22Rv1 (cell line): ENCODE measurements around the gene MAP2K6.
A peak's percentile ranks its signal among the peaks of the same experiment; 100 is the strongest.

Source experiments
- H3K27ac ChIP-seq: fragments of 450-650 bp; 2 replicates; pipeline ENCODE4 v1.5.1; 2017
- ZFX ChIP-seq: fragments of 450-650 bp; IDR thresholded peaks from 2 replicates; pipeline ENCODE4 v1.6.1; 2017; ENCODE audit warnings: antibody characterized with exemption, borderline replicate concordance
- TF ChIP-seq, protein P1 (sequence below): fragments of 450-650 bp; IDR thresholded peaks from 2 replicates; pipeline ENCODE4 v1.5.1; 2017; ENCODE audit warnings: mild to moderate bottlenecking

The MAP2K6 gene

DNA sequence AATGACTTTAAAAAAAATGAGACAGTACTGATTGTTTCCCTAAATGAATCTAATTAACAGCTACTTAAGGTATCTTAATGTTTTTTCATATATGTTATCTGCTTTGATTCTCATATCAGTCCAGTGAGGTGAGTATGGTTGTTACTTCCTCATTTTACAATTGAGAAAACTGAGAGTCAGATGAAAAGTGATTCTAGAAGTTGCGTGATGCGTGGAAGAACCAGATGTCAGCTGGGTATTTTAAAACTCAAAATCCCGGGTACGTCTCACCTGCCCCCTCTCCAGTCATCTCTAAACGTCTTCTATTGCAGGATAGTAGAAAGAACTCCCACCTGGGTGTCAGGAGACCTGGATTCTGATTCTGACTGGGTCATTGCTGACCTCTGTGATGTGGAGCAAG, 89.2 kb downstream of the MAP2K6 start:
- no peak overlapping the region for H3K27ac ChIP-seq
- TF ChIP-seq, protein P1, sequence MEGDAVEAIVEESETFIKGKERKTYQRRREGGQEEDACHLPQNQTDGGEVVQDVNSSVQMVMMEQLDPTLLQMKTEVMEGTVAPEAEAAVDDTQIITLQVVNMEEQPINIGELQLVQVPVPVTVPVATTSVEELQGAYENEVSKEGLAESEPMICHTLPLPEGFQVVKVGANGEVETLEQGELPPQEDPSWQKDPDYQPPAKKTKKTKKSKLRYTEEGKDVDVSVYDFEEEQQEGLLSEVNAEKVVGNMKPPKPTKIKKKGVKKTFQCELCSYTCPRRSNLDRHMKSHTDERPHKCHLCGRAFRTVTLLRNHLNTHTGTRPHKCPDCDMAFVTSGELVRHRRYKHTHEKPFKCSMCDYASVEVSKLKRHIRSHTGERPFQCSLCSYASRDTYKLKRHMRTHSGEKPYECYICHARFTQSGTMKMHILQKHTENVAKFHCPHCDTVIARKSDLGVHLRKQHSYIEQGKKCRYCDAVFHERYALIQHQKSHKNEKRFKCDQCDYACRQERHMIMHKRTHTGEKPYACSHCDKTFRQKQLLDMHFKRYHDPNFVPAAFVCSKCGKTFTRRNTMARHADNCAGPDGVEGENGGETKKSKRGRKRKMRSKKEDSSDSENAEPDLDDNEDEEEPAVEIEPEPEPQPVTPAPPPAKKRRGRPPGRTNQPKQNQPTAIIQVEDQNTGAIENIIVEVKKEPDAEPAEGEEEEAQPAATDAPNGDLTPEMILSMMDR: no peak
- TF ChIP-seq ZFX: no peak

DNA sequence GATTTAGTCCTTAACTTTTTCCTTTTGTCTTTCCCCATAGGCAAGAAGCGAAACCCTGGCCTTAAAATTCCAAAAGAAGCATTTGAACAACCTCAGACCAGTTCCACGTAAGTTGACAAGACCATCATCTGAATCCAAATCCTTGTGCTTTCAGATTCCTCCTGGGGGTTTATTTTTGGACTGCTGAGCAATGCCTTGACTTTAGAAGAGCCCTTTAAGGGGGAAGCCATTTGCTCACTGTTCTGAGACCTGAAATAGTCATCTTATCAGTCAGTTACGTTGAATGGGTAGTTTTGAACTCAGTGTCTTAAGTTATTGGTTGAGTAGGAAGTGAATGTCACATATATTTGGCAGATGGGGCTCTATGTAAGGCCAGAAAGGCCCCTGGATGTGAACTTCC, 91.2 kb downstream of the MAP2K6 start:
- TF ChIP-seq, protein P1: no peak
- no peak for TF ChIP-seq ZFX
- no peak overlapping the region for H3K27ac ChIP-seq

DNA sequence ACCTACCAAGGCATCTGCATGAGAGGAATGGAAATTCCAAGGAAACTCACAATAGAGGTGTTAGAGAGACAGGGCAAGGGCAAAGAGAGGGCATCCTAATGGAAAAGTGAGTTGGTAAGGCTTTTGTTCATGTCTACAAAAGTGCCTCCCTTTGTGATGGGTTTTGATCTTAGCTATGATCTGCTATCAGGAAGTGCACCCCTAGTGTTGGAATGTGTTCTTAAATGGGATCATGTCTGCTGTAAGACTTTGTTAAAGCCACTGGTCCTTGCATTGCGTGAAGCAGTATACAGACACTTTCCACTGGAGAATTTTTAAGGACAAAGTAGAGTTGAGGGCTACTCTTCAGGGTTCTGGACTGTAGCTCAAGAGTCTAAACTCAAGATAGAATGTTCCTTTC, 92.0 kb downstream of the MAP2K6 start:
- TF ChIP-seq ZFX: no peak
- TF ChIP-seq, protein P1: peak; percentile 44
- no peak overlapping the region for H3K27ac ChIP-seq

DNA sequence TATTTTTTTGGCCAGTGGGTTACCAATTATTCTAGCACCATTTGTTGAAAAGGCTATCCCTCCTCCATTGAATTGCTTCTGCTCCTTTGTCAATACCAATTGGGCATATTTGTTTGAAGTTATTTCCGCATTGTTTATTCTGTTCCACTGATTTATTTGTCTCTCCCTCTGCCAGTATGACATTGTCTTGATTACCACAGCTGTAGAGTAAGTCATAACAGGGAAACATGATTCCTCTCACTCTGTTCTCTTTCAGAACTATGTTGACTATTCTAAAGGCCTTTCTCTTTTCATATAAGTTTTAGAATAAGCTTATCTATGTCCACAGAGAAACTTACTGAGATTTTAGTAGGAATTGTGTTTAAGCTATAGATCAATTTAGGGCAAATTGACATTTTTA, 94.3 kb downstream of the MAP2K6 start:
- TF ChIP-seq ZFX: no peak
- TF ChIP-seq, protein P1: no peak
- no peak overlapping the region for H3K27ac ChIP-seq

DNA sequence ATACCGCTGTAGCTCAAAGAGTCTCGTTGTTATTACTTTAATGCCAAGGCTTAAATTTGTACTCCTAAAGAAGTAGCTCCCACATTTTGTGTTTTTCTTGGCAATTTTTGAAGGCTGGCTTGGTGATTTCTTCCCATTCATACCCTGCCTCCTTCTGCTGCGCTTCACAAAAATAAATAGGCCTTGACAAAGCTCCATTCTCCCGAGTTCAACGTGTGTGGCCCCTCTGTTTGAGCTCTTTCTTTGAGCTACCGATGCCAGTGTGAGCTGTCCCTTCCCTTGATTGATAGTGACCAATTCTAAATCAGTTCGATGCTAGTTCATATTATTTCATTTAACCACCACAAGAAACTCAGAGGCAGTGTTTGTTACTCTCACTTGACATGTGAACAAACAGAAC, 96.8 kb downstream of the MAP2K6 start:
- H3K27ac ChIP-seq: no peak overlapping the region
- no peak for TF ChIP-seq ZFX
- TF ChIP-seq, protein P1: no peak

DNA sequence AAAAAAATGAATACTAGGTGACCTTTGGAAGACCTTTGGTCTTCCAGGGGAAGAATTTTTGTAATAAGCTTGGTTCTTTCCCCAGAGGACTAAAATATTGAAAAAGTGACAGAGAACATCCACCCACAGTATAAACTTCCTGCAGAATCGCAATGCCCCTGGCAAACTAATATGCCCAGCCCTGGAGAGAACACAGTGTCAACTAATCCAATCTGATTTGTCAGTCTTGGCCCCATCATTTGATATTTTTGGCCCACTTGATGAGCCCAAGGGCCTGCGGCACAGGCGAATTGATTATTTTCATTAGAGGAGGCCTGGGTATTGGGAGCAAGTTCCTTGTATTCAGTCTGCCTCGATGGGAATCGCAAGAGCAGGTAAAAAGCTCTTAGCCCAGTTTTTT, 98.4 kb downstream of the MAP2K6 start:
- no peak for TF ChIP-seq ZFX
- TF ChIP-seq, protein P1: no peak
- H3K27ac ChIP-seq: no peak overlapping the region

DNA sequence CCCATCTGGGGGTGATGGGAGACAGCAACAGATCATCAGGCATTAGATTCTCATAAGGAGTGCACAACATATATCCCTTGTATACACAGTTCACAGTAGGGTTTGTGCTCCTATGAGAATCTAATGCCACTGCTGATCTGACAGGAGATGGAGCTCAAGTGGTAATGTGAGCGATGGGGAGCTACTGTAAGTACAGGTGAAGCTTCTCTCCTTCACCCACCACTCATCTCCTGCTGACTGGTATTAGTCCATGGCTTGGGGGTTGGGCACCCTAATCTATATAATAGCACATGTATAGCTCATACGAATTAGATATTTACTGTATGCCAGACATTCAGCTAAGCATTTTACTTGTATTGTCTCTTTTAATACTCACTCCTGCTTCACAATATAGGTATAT, 101.7 kb downstream of the MAP2K6 start:
- no peak overlapping the region for H3K27ac ChIP-seq
- TF ChIP-seq, protein P1: no peak
- no peak for TF ChIP-seq ZFX
